ENCODE measurements around the gene SMARCAD1.

Gene SMARCAD1, protein sequence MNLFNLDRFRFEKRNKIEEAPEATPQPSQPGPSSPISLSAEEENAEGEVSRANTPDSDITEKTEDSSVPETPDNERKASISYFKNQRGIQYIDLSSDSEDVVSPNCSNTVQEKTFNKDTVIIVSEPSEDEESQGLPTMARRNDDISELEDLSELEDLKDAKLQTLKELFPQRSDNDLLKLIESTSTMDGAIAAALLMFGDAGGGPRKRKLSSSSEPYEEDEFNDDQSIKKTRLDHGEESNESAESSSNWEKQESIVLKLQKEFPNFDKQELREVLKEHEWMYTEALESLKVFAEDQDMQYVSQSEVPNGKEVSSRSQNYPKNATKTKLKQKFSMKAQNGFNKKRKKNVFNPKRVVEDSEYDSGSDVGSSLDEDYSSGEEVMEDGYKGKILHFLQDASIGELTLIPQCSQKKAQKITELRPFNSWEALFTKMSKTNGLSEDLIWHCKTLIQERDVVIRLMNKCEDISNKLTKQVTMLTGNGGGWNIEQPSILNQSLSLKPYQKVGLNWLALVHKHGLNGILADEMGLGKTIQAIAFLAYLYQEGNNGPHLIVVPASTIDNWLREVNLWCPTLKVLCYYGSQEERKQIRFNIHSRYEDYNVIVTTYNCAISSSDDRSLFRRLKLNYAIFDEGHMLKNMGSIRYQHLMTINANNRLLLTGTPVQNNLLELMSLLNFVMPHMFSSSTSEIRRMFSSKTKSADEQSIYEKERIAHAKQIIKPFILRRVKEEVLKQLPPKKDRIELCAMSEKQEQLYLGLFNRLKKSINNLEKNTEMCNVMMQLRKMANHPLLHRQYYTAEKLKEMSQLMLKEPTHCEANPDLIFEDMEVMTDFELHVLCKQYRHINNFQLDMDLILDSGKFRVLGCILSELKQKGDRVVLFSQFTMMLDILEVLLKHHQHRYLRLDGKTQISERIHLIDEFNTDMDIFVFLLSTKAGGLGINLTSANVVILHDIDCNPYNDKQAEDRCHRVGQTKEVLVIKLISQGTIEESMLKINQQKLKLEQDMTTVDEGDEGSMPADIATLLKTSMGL

DNA sequence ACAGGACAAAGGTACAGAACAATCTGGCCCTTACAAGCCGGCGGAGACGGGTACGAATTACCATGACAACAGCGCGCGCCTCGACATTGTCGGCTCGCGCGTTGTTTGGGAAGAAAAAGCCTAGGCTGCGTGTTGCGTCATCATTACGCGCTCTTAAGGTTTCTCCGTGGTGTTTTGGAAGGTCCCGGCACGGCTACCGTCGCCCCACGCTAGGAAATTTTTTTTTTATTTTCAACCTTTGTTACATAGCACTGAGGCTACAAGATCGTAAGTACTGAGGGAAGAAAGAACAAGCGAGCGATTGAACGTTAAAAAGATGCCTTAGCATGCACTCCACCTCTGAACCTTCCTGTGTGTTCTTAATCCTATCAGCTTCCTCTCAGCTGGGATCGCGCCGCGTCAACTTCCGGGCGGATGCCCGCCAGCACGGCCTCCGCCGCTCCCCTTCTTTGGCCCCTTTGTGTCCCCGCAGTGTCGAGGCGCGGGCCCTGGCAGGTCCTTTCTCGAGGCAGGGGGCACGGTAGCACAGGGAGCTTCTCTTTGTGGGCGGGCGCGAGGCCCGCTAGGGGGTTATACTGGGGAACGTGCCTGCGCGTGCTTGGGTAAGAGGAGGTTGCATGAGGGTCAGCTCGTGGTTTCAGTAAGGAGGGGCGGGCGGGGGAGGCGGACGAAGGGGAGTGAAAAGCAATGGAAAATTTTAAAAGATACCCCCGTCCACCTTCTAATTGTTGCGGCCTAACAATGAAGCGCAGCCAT, at the start of gene SMARCAD1:
Gene SMARCAD1 (plus strand): TSS at position 397 of the 756 bp plus-strand sequence. CDS start 530 bp downstream, outside the sequence.
- peak; percentile 85 for DNase-seq (ENCODE audit: low spot score)

- DNase-seq (ENCODE audit: low spot score): no peak
Measured at GRCh38 chr4:94158883-94159282, 48.8 kb upstream of the SMARCAD1 start.

- no peak for DNase-seq (ENCODE audit: low spot score)
Measured at GRCh38 chr4:94159790-94160189, 47.9 kb upstream of the SMARCAD1 start.

- DNase-seq (ENCODE audit: low spot score): no peak
Measured at GRCh38 chr4:94160774-94161173, 46.9 kb upstream of the SMARCAD1 start.

DNA sequence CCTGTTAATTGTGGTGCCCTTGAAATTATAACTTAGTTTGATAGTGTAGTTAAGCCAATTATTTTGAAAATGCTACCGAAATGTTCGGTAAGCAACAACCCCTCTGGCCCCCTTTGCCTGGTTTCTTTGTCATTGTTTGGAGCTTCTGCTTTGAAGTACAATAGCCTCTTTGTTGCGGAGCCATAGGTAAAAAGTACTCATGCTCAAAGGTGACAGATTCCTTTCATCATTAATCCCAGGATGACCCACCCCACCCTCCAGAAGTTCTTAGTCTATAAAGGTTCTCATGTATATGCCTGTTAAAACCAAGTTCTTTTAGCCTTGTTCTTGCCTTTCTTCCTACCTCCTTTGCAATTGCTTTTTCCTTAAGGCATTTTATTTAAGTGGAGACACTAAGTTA, 42.4 kb upstream of the SMARCAD1 start:
- no peak for DNase-seq (ENCODE audit: low spot score)

DNA sequence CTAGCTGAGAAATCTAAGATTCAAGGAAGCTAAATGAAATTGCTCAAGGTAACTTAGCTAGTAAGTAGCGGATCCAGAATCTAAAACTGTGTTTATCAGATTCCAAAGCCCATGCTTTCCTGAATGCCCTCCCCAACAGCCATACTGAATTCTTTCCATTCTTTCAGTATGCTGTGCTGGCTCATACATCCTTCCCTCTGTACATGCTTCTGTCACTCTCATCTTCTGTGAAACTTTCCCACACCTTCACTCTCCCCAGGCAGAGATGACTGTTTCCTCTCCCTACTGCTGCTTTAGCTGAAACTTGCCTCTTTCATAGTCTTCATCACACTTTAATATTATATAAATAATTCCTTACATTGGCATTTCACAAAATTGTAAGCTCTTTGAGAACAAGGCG, 39.3 kb upstream of the SMARCAD1 start:
- no peak for DNase-seq (ENCODE audit: low spot score)

- no peak for DNase-seq (ENCODE audit: low spot score)
Measured at GRCh38 chr4:94169803-94170372, 37.8 kb upstream of the SMARCAD1 start.

DNA sequence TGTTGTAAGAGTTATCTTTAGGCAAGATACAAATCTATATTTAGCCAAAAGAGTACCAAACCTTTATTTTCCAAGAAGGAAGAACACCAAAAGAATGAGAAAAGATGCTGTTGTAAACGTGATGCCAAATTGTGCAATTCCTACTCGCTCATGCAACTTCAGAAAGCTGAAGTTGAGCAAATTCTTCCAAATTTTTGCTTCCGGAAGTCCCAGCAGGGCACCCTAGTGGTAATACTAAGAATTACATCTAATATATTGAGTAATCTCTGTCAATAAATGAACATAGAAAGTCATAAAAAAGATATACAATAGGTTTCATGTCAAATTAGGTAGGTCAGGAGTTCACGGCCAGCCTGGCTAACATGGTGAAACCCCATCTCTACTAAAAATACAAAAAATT, 36.0 kb upstream of the SMARCAD1 start:
- DNase-seq (ENCODE audit: low spot score): no peak

DNA sequence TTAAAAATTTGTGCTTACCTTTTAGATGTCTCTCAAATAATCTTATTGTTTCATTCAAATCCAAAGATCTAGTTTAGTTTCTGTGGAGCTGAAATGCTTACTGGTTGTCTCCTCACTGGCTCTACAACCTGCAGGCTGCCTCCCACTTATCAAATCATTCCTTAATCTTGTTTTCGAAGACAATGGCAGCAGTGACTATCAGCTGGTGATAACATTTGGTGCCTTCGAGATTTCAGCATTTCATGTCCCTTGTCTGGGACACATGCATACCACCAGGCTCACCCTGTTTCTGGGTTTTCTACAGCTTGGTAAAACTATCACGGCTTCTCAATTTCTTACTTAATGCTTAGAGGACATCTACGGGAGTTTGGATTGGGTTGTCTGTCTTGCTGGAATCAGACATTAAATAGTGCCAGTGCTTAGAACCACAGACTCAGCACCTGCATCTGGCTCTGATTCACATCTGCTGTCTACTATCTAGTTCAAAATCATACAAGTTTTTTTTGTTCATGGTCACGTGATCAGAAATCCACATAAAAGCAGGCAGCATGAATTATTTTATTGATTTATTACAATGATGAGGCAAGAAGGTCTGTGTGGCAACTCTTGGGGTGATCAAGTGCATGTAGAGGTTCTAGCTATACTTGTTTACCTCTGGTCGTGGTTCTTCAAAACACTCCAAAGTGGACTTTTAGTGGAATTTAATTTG, 32.0 kb upstream of the SMARCAD1 start:
- DNase-seq (ENCODE audit: low spot score): no peak

DNA sequence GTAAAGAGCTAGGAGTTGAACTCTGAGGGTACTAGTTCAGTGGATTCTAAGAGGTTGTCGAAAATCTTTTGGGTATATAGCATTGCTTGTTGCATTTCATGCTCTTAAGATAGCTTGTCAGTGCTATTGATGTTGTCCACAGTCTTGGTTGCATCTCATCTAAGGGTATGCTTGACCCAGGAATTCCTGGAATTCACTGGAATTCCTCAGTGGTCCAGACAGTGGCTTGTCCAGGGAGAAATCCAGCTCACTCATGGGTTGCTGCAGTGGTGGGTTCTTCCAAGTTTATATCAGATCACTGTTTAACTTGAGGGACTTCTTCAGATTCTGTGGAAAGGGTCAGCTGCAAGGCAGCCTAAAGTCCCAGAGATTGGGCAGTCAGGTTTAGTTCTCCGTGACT, 29.8 kb upstream of the SMARCAD1 start:
- DNase-seq (ENCODE audit: low spot score): no peak

- no peak for DNase-seq (ENCODE audit: low spot score)
Measured at GRCh38 chr4:94181815-94182214, 25.9 kb upstream of the SMARCAD1 start.

GRCh38 chr4:94202769-94203168, 4.9 kb upstream of the SMARCAD1 start:
- no peak for DNase-seq (ENCODE audit: low spot score)

GRCh38 chr4:94208266-94208665, 601 bp downstream of the SMARCAD1 start:
- no peak for DNase-seq (ENCODE audit: low spot score)

DNA sequence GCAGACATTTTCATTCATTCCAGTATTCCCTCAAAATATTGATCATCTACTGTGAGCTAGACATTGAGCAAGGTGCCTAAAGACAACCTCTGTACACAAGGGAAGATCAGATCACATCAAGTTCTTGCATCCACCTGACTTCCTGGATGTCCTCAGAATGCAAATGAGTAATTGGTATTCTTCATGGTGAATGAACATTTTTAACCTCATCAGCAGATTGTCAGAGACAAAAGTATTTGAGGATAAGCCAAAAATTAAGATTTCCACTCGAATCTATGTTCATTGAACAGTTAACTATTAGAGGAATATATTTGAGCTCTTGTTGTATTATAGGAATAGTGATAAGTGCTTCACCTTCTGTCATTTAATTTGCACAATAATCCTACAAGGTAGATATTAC, 1.3 kb downstream of the SMARCAD1 start:
- no peak for DNase-seq (ENCODE audit: low spot score)

GRCh38 chr4:94211861-94212260, 4.2 kb downstream of the SMARCAD1 start:
- no peak for DNase-seq (ENCODE audit: low spot score)

GRCh38 chr4:94214703-94215319, 7.1 kb downstream of the SMARCAD1 start:
- no peak for DNase-seq (ENCODE audit: low spot score)

DNA sequence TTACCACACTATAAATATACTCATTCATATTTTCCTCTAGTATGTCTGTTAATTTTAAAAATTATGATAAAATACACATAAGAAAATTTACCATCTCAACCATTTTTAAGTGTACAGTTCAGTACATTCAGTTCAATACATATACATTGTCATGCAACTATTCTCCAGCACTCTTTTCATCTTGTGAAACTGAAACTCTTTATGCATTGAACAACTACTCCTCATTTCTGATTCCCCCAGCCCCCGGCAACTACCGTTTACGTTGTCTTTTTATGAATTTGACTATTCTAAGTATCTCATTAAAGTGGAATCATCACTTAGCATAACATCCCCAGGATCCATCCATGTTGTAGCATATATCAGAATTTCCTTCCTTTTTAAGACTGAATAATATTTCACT, 8.7 kb downstream of the SMARCAD1 start:
- DNase-seq (ENCODE audit: low spot score): no peak

GRCh38 chr4:94219402-94219801, 11.7 kb downstream of the SMARCAD1 start:
- DNase-seq (ENCODE audit: low spot score): no peak

DNA sequence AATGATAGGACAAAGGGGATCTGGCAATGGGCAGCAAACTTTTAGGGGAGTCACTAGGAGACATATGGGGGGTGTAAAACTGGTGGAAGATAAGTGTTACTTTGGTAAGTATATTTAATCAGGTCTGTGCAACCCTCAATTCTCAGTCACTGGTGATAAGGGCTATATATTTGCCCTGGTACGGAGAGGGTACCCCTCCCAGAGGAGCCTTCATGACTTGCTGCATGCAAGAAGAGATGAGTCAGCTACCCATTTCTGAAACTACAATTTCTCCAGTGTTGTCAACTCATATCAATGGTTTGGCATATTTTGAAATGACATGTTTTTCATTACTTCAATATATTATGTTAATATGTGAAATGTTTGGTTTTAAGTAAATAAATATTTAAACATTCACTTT, 14.3 kb downstream of the SMARCAD1 start:
- no peak for DNase-seq (ENCODE audit: low spot score)

GRCh38 chr4:94225449-94225848, 17.8 kb downstream of the SMARCAD1 start:
- DNase-seq (ENCODE audit: low spot score): no peak

DNA sequence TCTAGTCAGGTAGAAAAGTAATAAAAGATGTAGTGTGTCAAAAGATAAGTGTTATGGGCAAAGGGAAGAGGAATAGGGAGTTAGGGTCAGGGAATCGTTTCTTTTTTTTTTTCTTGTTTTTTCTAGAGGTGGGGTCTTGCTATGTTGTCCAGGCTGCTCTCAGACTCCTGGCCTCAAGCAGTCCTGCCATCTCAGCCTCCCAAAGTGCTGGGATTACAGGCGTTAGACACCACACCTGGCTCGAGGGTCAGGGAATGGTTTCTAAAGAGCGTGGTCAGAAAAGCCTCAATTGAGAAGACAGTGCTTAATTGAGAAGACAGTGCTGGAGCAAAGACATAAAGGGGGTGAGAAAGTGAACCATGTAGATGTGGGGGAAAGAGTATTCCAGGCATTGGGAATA, 19.1 kb downstream of the SMARCAD1 start:
- DNase-seq (ENCODE audit: low spot score): no peak
